HG03432 (cell line): ENCODE results near the gene PPBP.

ENCODE experiments used
- ATAC-seq: cut with Tn5 transposase; IDR thresholded peaks from one replicate; pipeline ENCODE4 v1.9.1; 2021; ENCODE audit warnings: mild to moderate bottlenecking, moderate library complexity; ENCODE audit not compliant: unreplicated experiment

The PPBP gene

GRCh38 chr4:73988061-73988460 is at the start of gene PPBP:
PPBP (minus strand) TSS chr4:73988190; CDS start chr4:73988103, 87 bp downstream.
- ATAC-seq: no peak

- ATAC-seq: no peak
These were observed 49.3 kb upstream of the PPBP start for GRCh38 chr4:74037076-74037955.

- no peak for ATAC-seq
These were observed 45.7 kb upstream of the PPBP start for GRCh38 chr4:74033739-74034138.

- ATAC-seq: no peak
These were observed 44.1 kb upstream of the PPBP start for GRCh38 chr4:74032064-74032463.

- no peak for ATAC-seq
These were observed 43.6 kb upstream of the PPBP start for GRCh38 chr4:74031576-74031975.

- no peak for ATAC-seq
These were observed 42.3 kb upstream of the PPBP start for GRCh38 chr4:74030285-74030684.

- no peak for ATAC-seq
These were observed 40.5 kb upstream of the PPBP start for GRCh38 chr4:74028504-74028903.

- ATAC-seq: no peak
These were observed 35.7 kb upstream of the PPBP start for GRCh38 chr4:74023709-74024108.

- no peak for ATAC-seq
These were observed 33.6 kb upstream of the PPBP start for GRCh38 chr4:74021601-74022000.

- ATAC-seq: no peak
These were observed 30.8 kb upstream of the PPBP start for GRCh38 chr4:74018771-74019170.

GRCh38 chr4:74018116-74018515 is 30.1 kb upstream of the PPBP start:
- no peak for ATAC-seq

GRCh38 chr4:74016068-74016467 is 28.1 kb upstream of the PPBP start:
- ATAC-seq: no peak

GRCh38 chr4:74015126-74015780 is 27.3 kb upstream of the PPBP start:
- ATAC-seq: no peak

- ATAC-seq: no peak
These were observed 26.3 kb upstream of the PPBP start for GRCh38 chr4:74014332-74014731.

GRCh38 chr4:74013264-74013663 is 25.3 kb upstream of the PPBP start:
- no peak for ATAC-seq

- no peak for ATAC-seq
These were observed 24.1 kb upstream of the PPBP start for GRCh38 chr4:74012130-74012529.

GRCh38 chr4:74009307-74009706 is 21.3 kb upstream of the PPBP start:
- ATAC-seq: no peak

GRCh38 chr4:74006009-74006476 is 18.1 kb upstream of the PPBP start:
- ATAC-seq: no peak

GRCh38 chr4:74005528-74005927 is 17.5 kb upstream of the PPBP start:
- no peak for ATAC-seq

- no peak for ATAC-seq
These were observed 16.7 kb upstream of the PPBP start for GRCh38 chr4:74004668-74005067.

- no peak for ATAC-seq
These were observed 12.3 kb upstream of the PPBP start for GRCh38 chr4:74000301-74000700.
